ENCODE results near the gene BYSL. TPM values are rescaled to one million over a fixed set of nuclear protein-coding genes. Genes with fewer than 3 reads are reported as not detected.

BYSL gene, protein sequence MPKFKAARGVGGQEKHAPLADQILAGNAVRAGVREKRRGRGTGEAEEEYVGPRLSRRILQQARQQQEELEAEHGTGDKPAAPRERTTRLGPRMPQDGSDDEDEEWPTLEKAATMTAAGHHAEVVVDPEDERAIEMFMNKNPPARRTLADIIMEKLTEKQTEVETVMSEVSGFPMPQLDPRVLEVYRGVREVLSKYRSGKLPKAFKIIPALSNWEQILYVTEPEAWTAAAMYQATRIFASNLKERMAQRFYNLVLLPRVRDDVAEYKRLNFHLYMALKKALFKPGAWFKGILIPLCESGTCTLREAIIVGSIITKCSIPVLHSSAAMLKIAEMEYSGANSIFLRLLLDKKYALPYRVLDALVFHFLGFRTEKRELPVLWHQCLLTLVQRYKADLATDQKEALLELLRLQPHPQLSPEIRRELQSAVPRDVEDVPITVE
- polyA plus RNA-seq (ENCODE audit: insufficient read length in 4 of 4): 10 to 100 TPM; 26.3 to 32.1 (median 30.7) TPM

DNA sequence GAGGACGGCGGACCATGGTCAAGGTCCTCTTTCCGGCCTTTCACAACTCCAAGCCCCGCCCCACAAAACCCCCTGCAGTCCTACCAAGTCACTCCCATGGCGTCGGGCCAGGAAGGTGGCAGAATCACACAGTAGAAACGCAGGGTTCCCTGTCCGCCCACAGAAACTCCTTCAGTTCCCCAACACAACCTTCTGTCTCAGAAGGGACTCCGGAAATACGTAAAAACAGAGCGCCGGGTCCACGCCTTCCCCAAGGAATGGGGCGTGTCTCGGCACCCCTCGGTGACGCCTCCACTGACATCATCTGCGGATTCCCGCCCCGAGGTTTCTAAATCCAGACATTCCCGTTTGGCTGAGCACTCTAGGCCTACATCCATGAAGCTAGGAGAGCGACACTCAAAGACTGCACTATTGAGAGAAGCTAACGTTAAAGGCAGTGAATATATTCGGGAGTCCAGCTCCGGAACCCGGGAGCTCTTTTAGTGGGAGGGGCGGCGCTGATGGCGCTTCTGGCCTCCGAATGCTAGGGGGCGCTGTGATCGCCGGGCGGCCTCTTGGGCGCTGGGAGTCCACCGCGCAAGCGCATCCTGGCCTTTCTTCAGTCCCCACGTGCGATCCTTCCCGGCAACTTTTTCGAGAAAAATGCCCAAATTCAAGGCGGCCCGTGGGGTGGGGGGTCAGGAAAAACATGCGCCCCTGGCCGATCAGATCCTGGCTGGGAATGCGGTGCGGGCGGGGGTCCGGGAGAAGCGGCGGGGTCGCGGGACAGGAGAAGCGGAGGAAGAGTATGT is at the start of gene BYSL, which contains the start of gene MED20:
Gene BYSL, plus strand, starts transcription at position 579 of the 791 bp plus-strand sequence. Its CDS starts 64 bp downstream, at position 643.
Gene MED20, minus strand, starts transcription at position 219 of the 791 bp plus-strand sequence. Its CDS starts 121 bp downstream, at position 98.
- DNase-seq (ENCODE audit: low read depth in 4 of 4, low spot score in 3 of 4): peak; percentile 93 to 97 (median 94)

DNA sequence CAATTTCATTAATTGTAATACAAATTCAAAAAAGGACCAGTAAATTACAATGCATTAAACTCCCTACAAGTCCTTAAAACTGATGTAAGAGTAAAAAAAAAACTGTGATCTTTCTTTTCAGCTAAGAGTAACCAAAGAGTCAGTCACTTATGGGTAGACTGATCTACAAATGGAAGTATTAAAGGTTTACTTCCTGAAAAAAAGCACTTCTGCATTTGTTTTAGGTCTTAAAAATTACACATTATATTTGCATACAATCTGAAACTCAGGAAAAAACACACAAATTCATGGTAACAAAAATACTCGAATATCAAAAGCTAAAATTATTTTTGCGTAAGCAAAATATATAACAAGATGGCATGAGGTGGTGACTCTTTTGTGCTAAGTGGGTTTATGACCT is 49.6 kb upstream of the BYSL start:
- no peak for DNase-seq (ENCODE audit: low read depth in 4 of 4, low spot score in 3 of 4)

- DNase-seq (ENCODE audit: low read depth in 4 of 4, low spot score in 3 of 4): no peak
These were observed 49.2 kb upstream of the BYSL start for GRCh38 chr6:41872147-41872546.

DNA sequence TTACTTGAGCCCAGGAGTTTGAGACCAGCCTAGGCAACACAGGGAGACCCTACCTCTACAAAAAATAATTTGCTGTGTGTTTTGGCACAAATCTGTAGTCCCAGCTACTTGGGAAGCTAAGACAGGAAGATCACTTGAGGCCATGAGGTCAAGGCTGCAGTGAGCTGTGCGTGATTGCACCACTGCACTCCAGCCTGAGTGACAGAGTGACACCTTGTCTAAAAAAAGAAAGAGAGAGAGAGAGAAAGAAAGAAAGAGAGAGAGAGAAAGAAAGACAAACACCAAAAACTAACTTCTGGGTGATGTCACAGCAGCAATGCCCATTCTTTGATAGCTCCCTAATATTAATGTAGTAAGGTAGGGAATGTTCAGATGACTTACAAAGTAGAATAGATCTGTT is 46.6 kb upstream of the BYSL start:
- DNase-seq (ENCODE audit: low read depth in 4 of 4, low spot score in 3 of 4): no peak

DNA sequence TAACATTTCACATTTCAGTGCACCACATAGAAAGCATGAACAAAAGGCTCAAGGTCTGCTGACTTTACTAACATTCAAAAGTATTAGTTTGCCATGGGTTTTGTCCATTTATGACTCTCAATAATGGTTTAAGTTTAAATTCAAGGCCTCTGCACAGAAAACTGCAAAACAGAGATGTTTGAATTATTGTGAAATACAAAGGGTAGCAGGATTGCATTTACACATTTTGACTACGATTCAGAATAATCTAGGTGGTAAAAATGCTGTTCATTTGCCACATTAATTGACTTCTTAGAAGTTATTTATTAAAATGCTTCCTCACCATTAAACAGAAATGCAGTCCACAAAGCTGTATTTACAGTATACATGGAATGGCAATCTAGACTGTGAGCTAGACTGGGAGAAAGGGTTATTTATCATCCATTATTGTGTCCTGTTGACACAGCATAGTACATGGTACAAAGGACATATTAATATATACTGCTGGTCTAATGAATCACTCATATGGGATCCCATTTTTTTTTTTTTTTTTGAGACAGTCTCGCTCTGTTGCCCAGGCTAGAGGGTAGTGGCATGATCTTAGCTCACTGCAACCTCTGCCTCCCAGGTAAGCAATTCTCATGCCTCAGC is 44.1 kb upstream of the BYSL start:
- no peak for DNase-seq (ENCODE audit: low read depth in 4 of 4, low spot score in 3 of 4)

DNA sequence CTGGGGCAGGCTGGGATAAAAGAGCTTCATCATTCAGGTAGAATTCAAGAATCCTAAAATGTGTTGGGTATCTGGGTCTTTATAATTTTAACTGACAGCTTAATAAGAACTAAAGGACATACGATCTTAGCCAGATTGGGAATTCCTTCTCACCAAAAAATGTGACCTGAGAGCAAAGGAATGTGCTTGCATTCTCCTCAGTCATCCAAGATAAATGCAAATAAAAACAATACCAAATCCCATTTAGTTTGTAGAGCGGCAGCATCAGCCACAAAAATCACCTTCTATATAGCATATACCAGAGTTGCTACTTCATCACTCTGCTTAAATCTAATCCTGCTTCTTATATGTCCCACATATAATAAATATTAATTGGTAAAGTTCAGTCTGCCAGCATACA is 43.1 kb upstream of the BYSL start:
- no peak for DNase-seq (ENCODE audit: low read depth in 4 of 4, low spot score in 3 of 4)

DNA sequence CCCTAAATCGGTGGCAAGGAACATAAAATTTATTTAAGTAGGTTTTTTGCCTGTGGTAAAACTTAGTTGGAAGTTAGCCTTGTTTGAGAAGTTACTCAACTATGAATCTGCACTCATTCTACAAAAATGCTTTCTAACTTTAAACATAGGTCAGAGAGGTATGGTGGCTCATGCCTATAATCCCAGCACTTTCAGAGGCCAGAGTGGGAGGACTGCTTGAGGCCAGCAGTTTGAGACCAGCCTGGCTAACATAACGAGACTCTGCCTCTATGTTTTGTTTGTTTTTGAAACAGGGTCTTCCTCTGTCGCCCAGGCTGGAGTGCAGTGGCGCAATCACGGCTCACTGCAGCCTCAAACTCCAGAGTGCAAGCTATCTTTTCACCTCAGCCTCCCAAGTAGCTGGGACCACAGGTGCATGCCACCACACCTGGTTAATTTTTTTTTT is 42.3 kb upstream of the BYSL start:
- no peak for DNase-seq (ENCODE audit: low read depth in 4 of 4, low spot score in 3 of 4)

- no peak for DNase-seq (ENCODE audit: low read depth in 4 of 4, low spot score in 3 of 4)
These were observed 39.8 kb upstream of the BYSL start for GRCh38 chr6:41881506-41881905.

DNA sequence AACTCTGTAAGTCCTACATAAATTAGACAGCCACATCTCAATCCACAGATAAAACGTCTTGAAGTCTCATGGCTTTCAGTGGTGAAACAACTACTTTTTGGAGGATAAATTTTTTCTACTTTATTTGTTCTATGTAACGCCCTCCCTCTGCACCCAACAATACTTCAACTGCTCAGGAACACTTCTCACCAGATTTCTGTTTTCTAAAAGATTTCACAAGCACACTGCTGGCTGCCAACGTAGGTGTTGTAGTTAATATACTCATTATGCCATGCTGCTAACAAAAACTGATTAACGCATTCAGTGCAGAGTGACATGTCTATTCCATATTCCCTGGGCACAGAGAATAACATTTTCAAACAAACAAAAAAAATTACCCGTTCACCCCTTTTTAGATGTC is 36.3 kb upstream of the BYSL start:
- DNase-seq (ENCODE audit: low read depth in 4 of 4, low spot score in 3 of 4): no peak

DNA sequence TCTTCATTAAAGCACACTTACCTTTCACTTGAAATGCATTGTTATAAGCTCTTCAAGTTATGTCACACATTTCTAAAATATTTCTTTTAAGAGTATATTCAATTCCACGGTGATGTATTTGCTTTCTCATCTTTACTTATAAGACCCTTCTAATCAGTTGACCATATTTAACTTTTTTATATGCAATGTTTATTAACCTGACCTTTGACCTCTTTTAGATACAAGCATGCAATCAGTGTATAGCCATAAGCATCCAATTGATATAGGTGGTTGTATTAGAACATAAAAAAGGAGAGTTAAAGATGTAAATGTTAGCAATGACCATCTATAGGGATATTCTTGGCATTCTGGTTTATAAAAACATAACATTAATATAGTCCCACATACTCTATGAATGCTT is 35.4 kb upstream of the BYSL start:
- DNase-seq (ENCODE audit: low read depth in 4 of 4, low spot score in 3 of 4): no peak

DNA sequence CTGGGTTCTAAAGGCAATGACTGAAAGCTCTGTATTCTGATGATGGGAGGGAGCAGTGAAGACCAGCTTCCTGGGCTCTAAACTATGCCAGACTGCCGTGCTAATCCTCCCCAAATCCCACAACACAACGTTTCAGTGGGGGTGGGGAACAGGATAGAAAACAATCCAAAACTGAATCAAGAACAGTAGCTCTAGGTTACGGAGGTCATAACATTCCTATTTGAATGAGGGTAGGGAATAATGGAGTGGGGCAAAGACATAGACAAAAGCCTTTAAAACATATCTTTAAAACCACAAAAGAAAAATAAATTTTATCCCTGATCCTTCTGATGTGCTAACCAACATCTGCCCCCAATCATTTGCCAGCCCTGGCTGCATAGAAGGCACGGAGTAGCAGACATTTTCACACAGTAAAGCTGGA is 34.0 kb upstream of the BYSL start:
- no peak for DNase-seq (ENCODE audit: low read depth in 4 of 4, low spot score in 3 of 4)

DNA sequence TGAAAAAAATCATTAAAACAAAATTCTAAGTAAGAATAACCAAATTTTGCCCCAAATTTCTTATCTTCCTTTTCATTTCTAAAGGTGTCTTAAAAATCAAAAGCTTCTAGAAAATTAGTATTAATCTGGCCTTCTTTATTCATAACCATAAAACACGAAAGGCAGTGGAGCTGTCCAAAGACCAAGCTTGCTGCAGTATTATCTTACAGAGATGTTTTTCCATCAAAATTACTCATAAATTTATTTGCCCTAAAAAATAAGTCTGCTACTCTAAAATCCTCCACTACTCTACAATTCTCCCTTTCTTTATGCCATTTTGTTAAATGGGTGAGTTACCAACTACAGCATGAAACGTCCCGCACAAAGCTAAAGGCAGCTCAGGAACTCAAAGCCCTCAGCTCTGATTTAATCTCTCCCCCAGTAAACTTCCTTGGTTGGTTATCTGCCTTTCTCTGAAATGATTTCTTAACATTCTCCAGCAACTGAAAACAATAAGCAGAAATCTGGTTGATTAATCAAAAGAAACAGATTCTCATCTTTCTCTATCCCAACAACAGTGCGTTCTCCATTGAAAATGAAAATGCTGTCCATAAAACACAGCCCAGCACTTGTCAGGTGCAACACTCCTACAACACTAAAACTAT is 28.3 kb upstream of the BYSL start:
- no peak for DNase-seq (ENCODE audit: low read depth in 4 of 4, low spot score in 3 of 4)

GRCh38 chr6:41894366-41895299 is 26.7 kb upstream of the BYSL start:
- no peak for DNase-seq (ENCODE audit: low read depth in 4 of 4, low spot score in 3 of 4)

DNA sequence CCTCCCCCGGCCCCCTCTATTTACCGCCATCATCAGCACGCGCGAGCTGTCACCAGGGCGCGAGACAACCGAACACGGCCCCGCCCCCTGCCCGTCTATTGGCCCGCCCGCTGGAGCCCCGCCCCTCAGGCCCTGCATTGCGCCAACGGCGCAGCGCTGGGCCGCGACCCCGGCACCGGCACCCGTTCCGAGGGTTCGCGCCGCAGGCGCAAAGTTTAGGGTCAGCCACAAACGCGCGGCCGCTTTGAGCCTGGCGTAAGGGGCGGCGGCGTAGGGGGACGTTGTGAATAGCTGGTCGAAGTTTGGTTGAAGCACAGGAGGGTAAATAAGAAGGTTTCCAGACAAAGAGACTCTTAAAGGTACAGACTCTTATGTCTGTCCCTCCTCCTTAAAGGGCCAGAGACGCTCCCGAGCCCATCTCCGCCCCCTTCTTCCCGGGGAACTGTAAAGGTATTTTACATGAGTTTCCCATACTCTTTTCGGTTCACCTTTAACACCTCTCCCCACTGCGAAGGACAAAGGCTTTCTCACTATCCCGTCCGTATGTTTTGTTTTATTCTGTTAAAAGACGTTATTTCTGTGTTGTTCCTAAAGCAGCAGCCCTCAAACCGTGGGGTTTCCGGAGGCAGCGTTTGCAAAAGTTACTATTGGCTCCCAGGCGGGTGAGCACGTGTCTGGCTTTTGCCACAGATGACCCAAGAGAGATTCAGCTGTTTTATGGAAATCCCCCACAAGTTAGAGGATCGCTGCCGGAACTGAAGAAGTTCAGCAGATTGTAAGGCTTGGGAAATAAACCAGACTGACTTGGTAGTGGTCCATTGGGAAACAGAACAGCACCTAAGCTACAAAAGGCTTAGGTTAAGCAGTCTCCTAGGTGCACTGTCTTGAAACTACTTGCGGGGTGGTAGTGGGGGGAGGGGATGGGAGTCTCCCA is 25.7 kb upstream of the BYSL start, which contains the start of gene USP49:
Gene USP49, minus strand, starts transcription at position 76 of the 934 bp plus-strand sequence. CDS start 88,392 bp downstream, outside the sequence.
- DNase-seq (ENCODE audit: low read depth in 4 of 4, low spot score in 3 of 4): peak; percentile 85 to 88 (median 86)

GRCh38 chr6:41896281-41896680 is 25.0 kb upstream of the BYSL start:
- DNase-seq (ENCODE audit: low read depth in 4 of 4, low spot score in 3 of 4): no peak

- no peak for DNase-seq (ENCODE audit: low read depth in 4 of 4, low spot score in 3 of 4)
These were observed 20.4 kb upstream of the BYSL start for GRCh38 chr6:41900861-41901260.

GRCh38 chr6:41901882-41902519 is 19.3 kb upstream of the BYSL start:
- DNase-seq (ENCODE audit: low read depth in 4 of 4, low spot score in 3 of 4): no peak

DNA sequence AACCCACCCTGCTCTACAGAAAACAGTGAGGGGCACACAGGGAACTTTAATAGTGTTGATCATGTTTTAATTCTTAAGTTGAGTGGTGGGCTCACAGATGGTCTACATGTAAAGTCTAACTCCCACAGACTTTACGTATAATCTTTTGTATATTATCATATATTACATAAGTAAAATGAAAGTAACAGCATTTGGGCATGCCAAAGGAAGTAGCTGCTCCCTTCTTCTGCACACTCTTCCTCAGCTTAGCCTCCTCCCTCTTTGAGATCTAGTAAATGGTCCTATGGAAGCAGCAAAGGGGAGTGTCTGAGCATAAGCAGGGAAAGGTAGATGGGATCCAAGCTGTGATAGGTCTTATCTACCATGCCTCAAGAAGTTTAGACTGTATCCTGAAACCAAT is 11.6 kb upstream of the BYSL start:
- DNase-seq (ENCODE audit: low read depth in 4 of 4, low spot score in 3 of 4): no peak
